ENCODE results near the gene POLR1C.

DNA sequence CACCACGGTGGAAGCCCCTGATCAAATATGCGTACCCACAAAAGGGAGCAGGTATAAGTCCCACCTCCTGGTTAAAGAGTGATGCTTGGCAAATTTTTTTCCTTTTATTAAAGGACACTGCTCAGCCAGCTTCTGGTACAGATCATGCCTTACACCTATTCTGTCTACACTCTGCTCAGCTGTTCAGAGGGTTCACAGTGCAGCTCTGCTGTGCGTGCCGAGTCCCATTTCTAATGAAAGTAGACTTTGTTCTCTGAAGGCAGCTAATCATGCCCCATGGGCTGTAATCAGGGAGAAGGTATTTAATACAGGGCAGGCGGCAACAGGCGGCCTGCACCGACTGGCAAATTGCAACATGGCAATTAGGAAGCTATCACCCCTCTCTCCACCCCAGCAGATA is 23.1 kb upstream of the POLR1C start:
- TF ChIP-seq EZH2 (IDR thresholded peaks at IDR 0.05; ENCODE audit: borderline replicate concordance, low read depth, low read length, poor library complexity, severe bottlenecking), result no peak
- TF ChIP-seq, protein P1, sequence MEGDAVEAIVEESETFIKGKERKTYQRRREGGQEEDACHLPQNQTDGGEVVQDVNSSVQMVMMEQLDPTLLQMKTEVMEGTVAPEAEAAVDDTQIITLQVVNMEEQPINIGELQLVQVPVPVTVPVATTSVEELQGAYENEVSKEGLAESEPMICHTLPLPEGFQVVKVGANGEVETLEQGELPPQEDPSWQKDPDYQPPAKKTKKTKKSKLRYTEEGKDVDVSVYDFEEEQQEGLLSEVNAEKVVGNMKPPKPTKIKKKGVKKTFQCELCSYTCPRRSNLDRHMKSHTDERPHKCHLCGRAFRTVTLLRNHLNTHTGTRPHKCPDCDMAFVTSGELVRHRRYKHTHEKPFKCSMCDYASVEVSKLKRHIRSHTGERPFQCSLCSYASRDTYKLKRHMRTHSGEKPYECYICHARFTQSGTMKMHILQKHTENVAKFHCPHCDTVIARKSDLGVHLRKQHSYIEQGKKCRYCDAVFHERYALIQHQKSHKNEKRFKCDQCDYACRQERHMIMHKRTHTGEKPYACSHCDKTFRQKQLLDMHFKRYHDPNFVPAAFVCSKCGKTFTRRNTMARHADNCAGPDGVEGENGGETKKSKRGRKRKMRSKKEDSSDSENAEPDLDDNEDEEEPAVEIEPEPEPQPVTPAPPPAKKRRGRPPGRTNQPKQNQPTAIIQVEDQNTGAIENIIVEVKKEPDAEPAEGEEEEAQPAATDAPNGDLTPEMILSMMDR (conservative IDR thresholded peaks at IDR 0.05; ENCODE audit: low read depth, low read length), result no peak

Data from A673 (cell line).